UCSD-AML1 (cell line): Measurements from ENCODE around the gene SECISBP2L.
A peak's percentile ranks its signal among the peaks of the same experiment; 100 is the strongest.
"Not testable (repeated sequence)": the region's sequence is repeated elsewhere in the genome, so short reads cannot be mapped to it uniquely, and the experiment has no call there.

Source experiments
- DNase-seq: peaks from one replicate; lab custom pipeline; 2025; ENCODE audit not compliant: unreplicated experiment; lab: John Stamatoyannopoulos, UW

The SECISBP2L gene, protein sequence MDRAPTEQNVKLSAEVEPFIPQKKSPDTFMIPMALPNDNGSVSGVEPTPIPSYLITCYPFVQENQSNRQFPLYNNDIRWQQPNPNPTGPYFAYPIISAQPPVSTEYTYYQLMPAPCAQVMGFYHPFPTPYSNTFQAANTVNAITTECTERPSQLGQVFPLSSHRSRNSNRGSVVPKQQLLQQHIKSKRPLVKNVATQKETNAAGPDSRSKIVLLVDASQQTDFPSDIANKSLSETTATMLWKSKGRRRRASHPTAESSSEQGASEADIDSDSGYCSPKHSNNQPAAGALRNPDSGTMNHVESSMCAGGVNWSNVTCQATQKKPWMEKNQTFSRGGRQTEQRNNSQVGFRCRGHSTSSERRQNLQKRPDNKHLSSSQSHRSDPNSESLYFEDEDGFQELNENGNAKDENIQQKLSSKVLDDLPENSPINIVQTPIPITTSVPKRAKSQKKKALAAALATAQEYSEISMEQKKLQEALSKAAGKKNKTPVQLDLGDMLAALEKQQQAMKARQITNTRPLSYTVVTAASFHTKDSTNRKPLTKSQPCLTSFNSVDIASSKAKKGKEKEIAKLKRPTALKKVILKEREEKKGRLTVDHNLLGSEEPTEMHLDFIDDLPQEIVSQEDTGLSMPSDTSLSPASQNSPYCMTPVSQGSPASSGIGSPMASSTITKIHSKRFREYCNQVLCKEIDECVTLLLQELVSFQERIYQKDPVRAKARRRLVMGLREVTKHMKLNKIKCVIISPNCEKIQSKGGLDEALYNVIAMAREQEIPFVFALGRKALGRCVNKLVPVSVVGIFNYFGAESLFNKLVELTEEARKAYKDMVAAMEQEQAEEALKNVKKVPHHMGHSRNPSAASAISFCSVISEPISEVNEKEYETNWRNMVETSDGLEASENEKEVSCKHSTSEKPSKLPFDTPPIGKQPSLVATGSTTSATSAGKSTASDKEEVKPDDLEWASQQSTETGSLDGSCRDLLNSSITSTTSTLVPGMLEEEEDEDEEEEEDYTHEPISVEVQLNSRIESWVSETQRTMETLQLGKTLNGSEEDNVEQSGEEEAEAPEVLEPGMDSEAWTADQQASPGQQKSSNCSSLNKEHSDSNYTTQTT

DNA sequence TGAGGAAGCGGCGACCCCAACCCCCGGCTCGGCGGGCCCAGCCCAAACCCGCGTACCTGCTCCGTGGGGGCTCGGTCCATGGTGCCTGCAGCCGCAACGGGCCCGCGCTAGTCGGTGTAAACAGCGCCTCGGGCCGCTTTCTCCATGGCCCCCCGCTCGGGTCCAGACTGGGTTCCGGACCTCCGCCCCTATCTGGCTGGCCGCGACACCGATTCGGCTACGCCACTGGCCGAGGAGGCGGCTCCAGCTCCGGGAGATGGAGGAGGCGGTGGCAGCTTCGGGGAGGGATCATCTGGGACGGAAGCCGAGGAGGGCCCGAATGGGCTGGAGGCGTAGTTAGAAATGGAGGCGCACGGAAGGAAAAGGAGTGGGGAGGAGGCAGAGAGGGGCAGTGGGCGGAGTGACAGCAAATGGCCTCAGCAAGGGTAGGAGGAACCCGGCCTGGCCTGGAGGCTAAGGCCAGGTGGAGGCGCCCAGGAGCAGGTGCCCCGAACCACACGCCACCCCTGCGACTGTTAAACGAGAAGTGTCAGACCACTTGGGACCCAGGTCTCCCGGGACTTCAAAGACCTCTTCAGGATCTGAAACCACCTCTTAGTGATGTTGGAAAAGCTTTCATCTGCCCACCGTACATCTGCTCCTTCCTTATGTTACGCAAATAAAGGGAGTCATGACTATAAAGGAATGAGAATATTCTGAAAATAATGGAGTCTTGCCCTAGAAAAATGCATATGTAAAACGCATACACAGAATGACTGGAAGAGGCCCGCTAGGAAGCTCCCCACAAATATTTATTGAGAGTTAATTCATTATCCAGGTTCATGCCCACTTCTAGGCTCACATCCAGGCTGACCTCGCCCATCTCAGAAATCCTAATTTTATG is at the start of gene SECISBP2L:
TSS of gene SECISBP2L (minus strand) at position 227 of the 883 bp plus-strand sequence. CDS start at position 80, 147 bp downstream.
- DNase-seq, result peak; percentile 94

DNA sequence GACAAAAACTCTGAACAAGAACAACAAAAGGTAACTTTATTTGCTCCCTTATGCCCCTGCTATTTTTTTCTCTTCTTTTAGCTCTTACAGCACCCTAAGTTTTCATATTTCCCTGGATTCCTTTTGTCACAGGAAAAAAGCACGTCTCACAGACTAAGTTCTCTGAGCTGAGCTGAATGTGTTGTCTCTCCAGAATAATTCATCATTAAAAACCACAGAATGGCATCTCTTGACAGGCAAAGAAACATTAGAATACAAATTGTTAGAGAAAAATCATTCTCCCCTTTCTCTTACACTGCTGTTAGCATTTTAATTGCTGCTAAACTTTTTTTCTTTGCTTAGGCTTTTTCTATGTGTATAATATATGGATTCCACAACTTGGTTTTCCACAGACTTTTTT is 48.7 kb upstream of the SECISBP2L start:
- no peak for DNase-seq

GRCh38 chr15:49093252-49094105 is 47.2 kb upstream of the SECISBP2L start:
- DNase-seq, result no peak

DNA sequence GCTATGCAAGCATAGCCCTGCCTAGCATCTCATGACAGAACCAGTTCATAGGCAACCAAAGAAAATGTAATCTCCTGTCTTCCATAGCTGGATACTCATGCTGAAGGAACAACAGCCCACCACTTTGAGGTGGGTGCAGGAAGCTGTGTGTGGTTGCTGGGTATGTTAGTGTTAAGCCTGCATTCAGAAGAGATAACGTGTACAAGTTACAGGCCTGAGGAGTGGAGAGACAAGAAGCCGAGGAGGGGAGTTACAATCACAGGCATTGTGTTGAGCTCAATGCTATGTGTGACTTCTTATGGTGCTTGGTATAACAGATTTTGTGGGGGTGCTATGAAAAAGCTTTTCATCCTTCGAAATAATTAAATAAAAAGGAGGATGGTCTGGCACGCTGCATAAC is 42.8 kb upstream of the SECISBP2L start:
- no peak for DNase-seq

- DNase-seq, result no peak
Observed at GRCh38 chr15:49085696-49086459, 39.6 kb upstream of the SECISBP2L start.

GRCh38 chr15:49084285-49084570 is 38.0 kb upstream of the SECISBP2L start:
- DNase-seq, result no peak

DNA sequence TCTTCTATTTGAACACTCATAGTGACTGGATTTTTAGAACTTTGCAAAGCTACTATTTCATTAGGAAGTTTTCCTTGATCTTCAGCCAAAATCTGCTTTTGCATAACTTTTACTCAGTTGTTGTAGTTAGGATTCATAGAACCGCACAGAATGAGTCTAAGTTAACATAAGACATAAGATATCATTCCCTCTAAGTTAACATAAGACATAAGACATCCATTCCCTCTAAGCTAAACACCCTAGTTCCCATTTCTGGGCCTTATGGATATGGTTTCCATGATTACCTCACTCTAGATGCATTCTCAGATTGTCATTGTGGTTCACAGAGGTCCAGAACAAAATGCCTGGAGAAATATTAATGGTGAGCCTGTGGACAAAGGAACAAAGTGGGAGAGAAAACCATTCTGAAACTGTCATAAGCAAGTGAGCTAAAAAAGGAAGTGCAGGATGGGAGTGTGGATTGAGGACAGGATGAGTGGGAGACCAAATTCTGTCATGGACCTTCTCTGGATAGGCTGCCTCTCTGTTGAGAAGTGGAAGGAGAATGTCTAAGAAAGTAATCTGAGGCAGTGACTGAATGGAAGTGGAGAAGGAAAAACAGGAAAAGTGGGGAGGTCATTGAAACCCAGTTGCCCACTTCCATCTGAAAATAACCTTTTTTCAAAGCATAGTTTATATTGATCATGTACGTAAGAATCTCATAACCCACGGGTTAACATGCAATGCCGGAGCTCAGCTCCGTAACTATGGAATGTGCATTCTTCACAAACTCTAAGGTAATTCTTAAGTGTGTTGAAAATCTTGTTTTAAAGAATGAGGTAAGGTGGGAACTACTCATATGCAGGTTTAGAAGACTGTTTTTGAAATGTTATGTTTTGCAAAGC is 37.4 kb upstream of the SECISBP2L start:
- no peak for DNase-seq

DNA sequence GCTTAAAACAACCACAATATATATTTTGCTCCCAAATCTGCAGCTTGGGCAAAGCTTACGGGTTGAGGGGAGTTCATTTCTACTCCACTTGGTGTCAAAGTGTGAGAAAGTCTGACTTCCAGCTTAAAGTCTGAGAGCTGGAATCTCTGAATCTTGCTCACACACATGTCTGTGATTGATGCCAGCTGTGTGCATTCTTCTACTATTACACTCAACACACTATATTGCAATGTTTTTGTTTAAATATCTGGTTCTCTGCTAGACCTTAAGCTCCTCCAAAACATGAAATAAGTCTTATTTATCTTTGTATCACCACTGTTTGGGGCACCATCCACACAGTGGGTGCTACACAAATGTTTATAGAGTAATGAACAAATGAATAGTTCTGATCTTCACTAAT is 36.7 kb upstream of the SECISBP2L start:
- DNase-seq, result no peak

DNA sequence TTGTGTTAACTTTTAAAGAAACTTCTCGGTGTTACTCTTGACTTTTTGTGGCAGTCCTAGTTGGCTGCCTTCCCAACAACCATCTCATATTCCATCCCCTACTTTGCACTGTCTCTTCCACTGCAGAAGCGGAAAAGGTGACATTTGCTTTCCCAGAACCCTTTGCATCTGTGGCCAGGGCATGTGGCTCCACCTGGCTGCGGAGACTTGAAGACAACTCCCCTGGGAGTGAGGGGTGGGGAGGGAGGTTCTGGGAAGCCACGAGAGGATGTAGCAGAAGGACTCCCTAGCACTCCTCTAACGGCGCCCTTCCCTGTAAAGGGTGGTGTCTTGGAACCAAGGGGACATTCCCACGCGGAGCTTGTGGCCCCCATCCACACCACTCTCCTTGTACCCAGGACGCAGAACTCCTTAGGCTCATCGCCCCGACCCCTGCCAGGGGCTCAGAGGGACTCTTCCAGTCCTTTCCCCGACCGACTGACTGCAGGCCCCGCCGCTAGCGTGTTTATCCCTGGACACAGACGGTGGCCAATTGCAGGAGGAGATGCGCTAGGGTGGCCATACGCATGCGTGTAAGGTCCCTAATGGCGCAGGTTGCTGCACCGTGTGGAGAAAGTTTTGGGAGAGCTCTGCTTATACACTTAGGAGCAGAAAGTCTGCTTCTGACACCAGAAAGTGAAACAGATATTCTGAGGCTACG is 33.2 kb upstream of the SECISBP2L start:
- DNase-seq, result no peak

DNA sequence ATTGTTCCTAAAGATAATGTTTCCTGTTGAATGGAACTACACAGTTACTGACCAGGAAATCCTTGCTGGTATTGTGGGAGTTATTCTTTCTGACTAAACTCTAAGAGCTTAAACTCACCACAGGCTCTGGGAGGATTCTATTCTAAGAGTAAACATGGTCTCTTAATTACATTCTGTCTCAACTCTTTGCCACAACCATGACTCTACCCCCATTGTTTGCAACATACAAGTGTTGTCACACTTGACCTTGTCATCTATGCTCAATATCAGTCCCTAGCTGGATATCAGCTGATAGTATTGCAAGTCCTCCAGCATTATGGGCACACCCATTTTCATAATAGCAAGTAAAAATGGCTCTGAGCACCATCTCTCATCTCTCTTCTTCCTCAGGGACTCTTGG is 29.6 kb upstream of the SECISBP2L start:
- no peak for DNase-seq

DNA sequence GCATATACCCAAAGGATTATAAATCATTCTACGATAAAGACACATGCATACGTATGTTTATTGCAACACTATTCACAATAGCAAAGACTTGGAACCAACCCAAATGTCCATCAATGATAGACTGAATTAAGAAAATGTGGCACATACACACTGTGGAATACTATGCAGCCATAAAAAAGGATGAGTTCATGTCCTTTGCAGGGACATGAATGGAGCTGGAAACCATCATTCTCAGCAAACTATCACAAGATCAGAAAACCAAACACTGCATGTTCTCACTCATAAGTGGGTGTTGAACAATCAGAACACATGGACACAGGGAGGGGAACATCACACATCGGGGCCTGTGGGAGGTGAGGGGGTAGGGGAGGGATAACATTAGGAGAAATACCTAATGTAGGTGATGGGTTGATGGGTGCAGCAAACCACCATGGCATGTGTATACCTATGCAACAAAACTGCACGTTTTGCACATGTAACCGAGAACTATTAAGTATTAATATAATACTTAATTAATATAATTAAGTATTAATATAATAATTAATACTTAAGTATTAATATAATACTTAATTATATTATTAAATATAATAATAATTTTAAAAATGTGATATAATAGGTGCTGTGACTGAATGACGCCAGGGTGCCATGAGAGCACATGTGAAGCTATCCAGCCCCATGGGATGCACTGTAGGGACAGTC is 28.5 kb upstream of the SECISBP2L start:
- not testable (repeated sequence) for DNase-seq

GRCh38 chr15:49066372-49066771 is 20.1 kb upstream of the SECISBP2L start:
- no peak for DNase-seq

DNA sequence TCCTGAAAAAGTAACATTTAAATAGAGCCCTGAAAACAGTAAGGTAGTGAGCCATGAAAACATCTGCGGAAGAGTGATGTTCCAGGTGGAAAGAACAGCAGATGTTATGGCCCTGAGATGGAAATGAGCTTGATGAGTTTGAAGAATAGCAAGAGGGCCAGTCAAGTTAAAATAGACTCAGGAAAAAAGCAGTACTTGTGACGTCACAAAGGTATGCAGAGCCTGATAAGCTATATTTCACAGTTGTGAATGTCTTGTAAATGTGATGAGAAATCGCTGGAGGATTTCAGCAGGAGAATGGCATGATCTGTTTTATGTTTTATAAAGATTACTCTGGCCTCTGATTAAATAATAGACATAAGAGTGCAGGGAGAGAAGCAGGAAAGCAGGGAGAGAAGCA is 18.6 kb upstream of the SECISBP2L start:
- no peak for DNase-seq

GRCh38 chr15:49064281-49064653 is 18.0 kb upstream of the SECISBP2L start:
- DNase-seq, result no peak

DNA sequence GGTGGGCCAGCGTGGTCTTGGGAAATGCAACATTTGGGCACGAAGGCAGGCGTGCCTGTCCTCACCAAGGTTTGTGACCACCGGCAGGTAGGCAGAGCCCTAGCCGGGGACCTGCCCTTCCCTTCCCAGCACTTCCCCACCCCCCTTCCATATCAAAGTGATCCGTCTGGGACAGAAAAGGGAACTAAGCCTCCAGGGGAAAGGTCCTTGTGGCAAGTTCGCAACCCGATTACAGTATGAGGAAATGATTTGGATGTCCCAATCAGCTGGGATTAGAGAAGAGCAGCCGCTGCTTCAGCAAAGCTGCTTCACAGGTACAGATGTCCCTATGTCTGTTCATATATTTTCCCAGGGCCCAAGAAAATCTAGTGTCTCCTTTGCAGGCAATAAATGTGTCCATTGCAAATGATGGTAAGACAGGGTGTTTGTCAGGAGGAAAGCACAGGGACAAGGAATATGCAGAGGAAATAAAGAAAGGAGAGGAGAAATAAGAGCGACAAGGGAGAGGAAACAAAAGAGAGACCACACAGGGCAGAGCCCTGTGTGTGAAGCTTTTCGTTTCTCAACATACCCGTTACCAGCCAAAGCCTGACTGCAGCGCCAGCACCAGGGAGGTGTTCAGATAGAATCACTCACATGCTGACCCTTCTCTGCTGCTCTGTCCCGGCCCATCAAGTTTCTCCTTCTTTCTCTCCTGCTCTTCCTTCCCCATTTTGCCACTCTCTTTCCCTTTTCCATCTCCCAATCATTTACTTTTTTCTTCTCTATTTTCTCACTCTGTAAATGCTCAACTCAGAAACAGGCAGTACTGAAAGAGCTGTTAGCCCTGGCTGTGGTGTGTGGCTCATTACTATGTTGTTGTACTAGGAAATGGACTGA is 17.4 kb upstream of the SECISBP2L start:
- DNase-seq, result peak; percentile 27

DNA sequence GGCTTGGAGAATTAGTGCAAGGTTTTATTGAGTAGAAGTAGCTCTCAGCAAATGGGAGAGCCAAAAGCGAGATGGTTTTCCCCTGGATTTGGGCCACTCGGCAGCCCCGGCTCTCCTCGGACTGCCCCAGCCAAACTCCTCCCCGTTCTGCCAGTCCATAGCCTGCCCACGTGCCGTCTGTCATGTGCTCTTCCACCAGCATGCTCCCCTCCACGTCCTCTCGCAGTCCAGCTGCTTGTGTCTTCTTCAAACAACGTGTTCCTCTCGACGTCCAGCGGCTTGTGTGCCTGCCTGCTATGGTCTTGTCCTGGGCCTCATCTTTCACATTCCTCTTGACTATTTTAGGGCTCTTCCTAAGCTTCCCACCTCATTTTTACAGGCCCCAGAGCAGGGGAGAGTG is 16.7 kb upstream of the SECISBP2L start:
- no peak for DNase-seq
